Smooth muscle cell (in vitro differentiated cells): ENCODE measurements around the gene SNTG2. TPM values are rescaled to one million over a fixed set of nuclear protein-coding genes. Genes with fewer than 3 reads are reported as not detected.

Source experiments
- DNase-seq: peaks from one replicate; lab custom pipeline; 2025; ENCODE audit not compliant: unreplicated experiment; lab: John Stamatoyannopoulos, UW
- H2AFZ ChIP-seq: fragments of 200-600 bp; sonication (generic); 2 replicates; pipeline ENCODE4 v1.6.0; 2016; ENCODE audit warnings: antibody characterized with exemption, low read depth, mild to moderate bottlenecking
- H3F3A ChIP-seq: fragments of 200-600 bp; sonication (generic); 2 replicates; pipeline ENCODE4 v1.6.0; 2017; ENCODE audit warnings: antibody characterized with exemption, low read depth
- H3K27ac ChIP-seq: fragments of 200-600 bp; sonication (generic); 2 replicates; pipeline ENCODE4 v1.5.1; 2016; ENCODE audit warnings: low read depth, mild to moderate bottlenecking
- H3K27me3 ChIP-seq: fragments of 200-600 bp; sonication (generic); 2 replicates; pipeline ENCODE4 v1.6.1; 2016; ENCODE audit warnings: low read depth, mild to moderate bottlenecking
- H3K36me3 ChIP-seq: fragments of 200-600 bp; sonication (generic); 2 replicates; pipeline ENCODE4 v1.5.1; 2016; ENCODE audit warnings: low read depth
- H3K4me1 ChIP-seq: fragments of 200-600 bp; sonication (generic); 2 replicates; pipeline ENCODE4 v1.5.1; 2016; ENCODE audit warnings: low read depth
- H3K4me2 ChIP-seq: fragments of 200-600 bp; sonication (generic); 2 replicates; pipeline ENCODE4 v1.6.0; 2016; ENCODE audit warnings: mild to moderate bottlenecking
- H3K4me3 ChIP-seq: fragments of 200-600 bp; sonication (generic); 2 replicates; pipeline ENCODE4 v1.5.1; 2016; ENCODE audit warnings: mild to moderate bottlenecking
- H3K79me2 ChIP-seq: fragments of 200-600 bp; sonication (generic); 2 replicates; pipeline ENCODE4 v1.6.0; 2016; ENCODE audit warnings: low read depth, mild to moderate bottlenecking
- H3K9ac ChIP-seq: fragments of 200-600 bp; sonication (generic); 2 replicates; pipeline ENCODE4 v1.6.0; 2016; ENCODE audit warnings: low read depth
- H3K9me3 ChIP-seq: fragments of 200-600 bp; sonication (generic); replicated peaks from 2 replicates; pipeline ENCODE4 v1.5.1; 2016; ENCODE audit warnings: low read depth
- H4K20me1 ChIP-seq: fragments of 200-600 bp; sonication (generic); 2 replicates; pipeline ENCODE4 v1.6.0; 2016; ENCODE audit warnings: low read depth
- WGBS: methylation state at CpG from one replicate; pipeline ENCODE4 v1.1.7; 2016; ENCODE audit warnings: low lambda C conversion rate; 5-methylcytosine and 5-hydroxymethylcytosine counted together
- polyA plus RNA-seq: library from polyadenylated mRNA; unstranded; fragments of >200 nt; fragmentation: Nextera tagmentation; extraction: Ambion mirVana; gene quantifications from 2 replicates; pipeline ENCODE4 v1.2.1, GENCODE V29; 2016
- total RNA-seq: library from RNA; depleted of rRNA; stranded (reverse); fragments of >200 nt; gene quantifications from 2 replicates; pipeline ENCODE4 v1.2.3, GENCODE V29; 2014
- TF ChIP-seq, protein P1 (sequence below): fragments of 200-600 bp; sonication (generic); IDR thresholded peaks from 2 replicates; pipeline ENCODE4 v1.5.1; 2017; ENCODE audit warnings: borderline replicate concordance, mild to moderate bottlenecking, antibody characterized with exemption; ENCODE audit not compliant: insufficient read depth, poor library complexity, severe bottlenecking

The SNTG2 gene
- total and polyA plus RNA-seq, 2 experiments from 2014 or later = 0.56 TPM; not detected in 1

- no peaks in the 10 kb centered on the region for H3K79me2 ChIP-seq
- H3K9me3 ChIP-seq = peaks cover 7% of the 10 kb centered on the region
Measured at GRCh38 chr2:964562-964961, 13.9 kb downstream of the SNTG2 start.

DNA sequence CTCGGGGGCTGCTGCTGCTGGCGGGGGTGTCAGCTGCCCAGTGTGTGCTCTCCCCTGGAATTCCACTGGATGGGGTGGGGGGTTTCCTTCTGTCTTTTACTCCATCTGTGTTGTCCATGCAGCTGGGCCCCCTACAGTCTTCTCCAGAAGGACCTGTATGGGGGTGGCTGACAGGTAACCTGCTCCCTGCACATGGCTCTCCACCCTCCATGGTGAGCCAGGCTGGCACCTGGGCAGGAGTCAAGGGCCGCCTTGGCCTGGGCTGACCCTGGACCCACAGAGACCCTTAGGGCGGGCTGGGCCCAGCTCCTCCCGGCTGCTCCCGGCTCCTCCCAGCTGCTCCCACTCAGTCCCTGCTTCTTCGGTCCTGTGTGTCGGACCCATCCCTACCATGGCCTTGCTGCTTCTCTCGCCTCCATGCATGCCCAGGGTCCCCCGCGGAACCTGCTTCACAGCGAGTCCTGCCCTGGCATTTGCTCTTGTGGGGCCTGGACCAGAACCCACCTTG, 15.0 kb downstream of the SNTG2 start:
- Histone ChIP-seq H3K9me3 (peaks cover 7% of the 10 kb centered on the region), H3K4me1 (no peaks in the 10 kb centered on the region), H3K27me3 (no peaks in the 10 kb centered on the region), H3K36me3 (no peaks in the 10 kb centered on the region), H3K4me3 (no peak overlapping the region), H2AFZ (no peak overlapping the region), H3K9ac (no peak overlapping the region), H4K20me1 (no peaks in the 10 kb centered on the region), H3K4me2 (no peak overlapping the region), H3K79me2 (no peaks in the 10 kb centered on the region), H3K27ac (no peak overlapping the region), H3F3A (no peaks in the 10 kb centered on the region)
- TF ChIP-seq, protein P1, sequence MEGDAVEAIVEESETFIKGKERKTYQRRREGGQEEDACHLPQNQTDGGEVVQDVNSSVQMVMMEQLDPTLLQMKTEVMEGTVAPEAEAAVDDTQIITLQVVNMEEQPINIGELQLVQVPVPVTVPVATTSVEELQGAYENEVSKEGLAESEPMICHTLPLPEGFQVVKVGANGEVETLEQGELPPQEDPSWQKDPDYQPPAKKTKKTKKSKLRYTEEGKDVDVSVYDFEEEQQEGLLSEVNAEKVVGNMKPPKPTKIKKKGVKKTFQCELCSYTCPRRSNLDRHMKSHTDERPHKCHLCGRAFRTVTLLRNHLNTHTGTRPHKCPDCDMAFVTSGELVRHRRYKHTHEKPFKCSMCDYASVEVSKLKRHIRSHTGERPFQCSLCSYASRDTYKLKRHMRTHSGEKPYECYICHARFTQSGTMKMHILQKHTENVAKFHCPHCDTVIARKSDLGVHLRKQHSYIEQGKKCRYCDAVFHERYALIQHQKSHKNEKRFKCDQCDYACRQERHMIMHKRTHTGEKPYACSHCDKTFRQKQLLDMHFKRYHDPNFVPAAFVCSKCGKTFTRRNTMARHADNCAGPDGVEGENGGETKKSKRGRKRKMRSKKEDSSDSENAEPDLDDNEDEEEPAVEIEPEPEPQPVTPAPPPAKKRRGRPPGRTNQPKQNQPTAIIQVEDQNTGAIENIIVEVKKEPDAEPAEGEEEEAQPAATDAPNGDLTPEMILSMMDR = no peak
- no peak for DNase-seq
- 82% methylated on average over 10 of the region's 12 CpGs for WGBS

More at GRCh38 chr2:964562-964961, 13.9 kb downstream of the SNTG2 start:
- TF ChIP-seq, protein P1 = no peak
- no peaks in the 10 kb centered on the region for H3F3A ChIP-seq
- no peaks in the 10 kb centered on the region for H3K27me3 ChIP-seq
- H3K4me2 ChIP-seq = no peak overlapping the region
- no peaks in the 10 kb centered on the region for H3K4me1 ChIP-seq
- no peak overlapping the region for H3K4me3 ChIP-seq
- no peak overlapping the region for H3K9ac ChIP-seq
- no peak overlapping the region for H2AFZ ChIP-seq
- H4K20me1 ChIP-seq = no peaks in the 10 kb centered on the region
- H3K27ac ChIP-seq = no peak overlapping the region
- WGBS = 96% methylated on average over 8 of the region's 8 CpGs
- H3K36me3 ChIP-seq = no peaks in the 10 kb centered on the region
- no peak for DNase-seq

GRCh38 chr2:973129-973528, 22.5 kb downstream of the SNTG2 start:
- Histone ChIP-seq H3K79me2 (no peaks in the 10 kb centered on the region), H3K27me3 (no peaks in the 10 kb centered on the region), H4K20me1 (no peaks in the 10 kb centered on the region), H3K27ac (no peak overlapping the region), H2AFZ (no peak overlapping the region), H3F3A (no peaks in the 10 kb centered on the region), H3K4me2 (no peak overlapping the region), H3K4me1 (no peaks in the 10 kb centered on the region), H3K4me3 (no peak overlapping the region), H3K9ac (no peak overlapping the region), H3K9me3 (peaks cover 7% of the 10 kb centered on the region), H3K36me3 (no peaks in the 10 kb centered on the region)
- DNase-seq = no peak
- TF ChIP-seq, protein P1 = no peak
- 91% methylated on average over 3 of the region's 3 CpGs for WGBS

GRCh38 chr2:974054-974453, 23.4 kb downstream of the SNTG2 start:
- Histone ChIP-seq H4K20me1 (no peaks in the 10 kb centered on the region), H3F3A (no peaks in the 10 kb centered on the region), H3K79me2 (no peaks in the 10 kb centered on the region), H3K36me3 (no peaks in the 10 kb centered on the region), H3K4me1 (no peaks in the 10 kb centered on the region), H3K9me3 (peaks cover 5% of the 10 kb centered on the region), H3K27me3 (no peaks in the 10 kb centered on the region), H3K4me2 (no peak overlapping the region), H2AFZ (no peak overlapping the region), H3K27ac (no peak overlapping the region), H3K9ac (no peak overlapping the region), H3K4me3 (no peak overlapping the region)
- no peak for DNase-seq
- WGBS = 88% methylated on average over 8 of the region's 8 CpGs
- TF ChIP-seq, protein P1 = no peak
